Measurements from ENCODE around the gene USP22. TPM values are rescaled to one million over a fixed set of nuclear protein-coding genes. Genes with fewer than 3 reads are reported as not detected.

USP22 gene
- total and polyA plus RNA-seq, 2 of the 13 experiments (the other 11 are each of a cell fraction or from before 2014, with no cell fraction given) = 98.0 to 130 TPM

- TF ChIP-seq GZF1 (CRISPR knock-in tag; IDR thresholded peaks at IDR 0.05) (no peak), ZNF276 (CRISPR knock-in tag; IDR thresholded peaks at IDR 0.05; ENCODE audit: low read depth) (no peak), ZNF484 (CRISPR knock-in tag; IDR thresholded peaks at IDR 0.05; ENCODE audit: borderline replicate concordance, low read depth) (no peak), MED13 (CRISPR knock-in tag; IDR thresholded peaks at IDR 0.05) (no peak), PLSCR1 (CRISPR knock-in tag; IDR thresholded peaks at IDR 0.05; ENCODE audit: borderline replicate concordance) (no peak), SALL2 (CRISPR knock-in tag; IDR thresholded peaks at IDR 0.05) (no peak), KDM5A (IDR thresholded peaks at IDR 0.05; ENCODE audit: borderline replicate concordance, low read length) (no peak), MLLT10 (CRISPR knock-in tag; IDR thresholded peaks at IDR 0.05) (no peak), PAXIP1 (CRISPR knock-in tag; conservative IDR thresholded peaks at IDR 0.05) (no peak), RCOR2 (CRISPR knock-in tag; IDR thresholded peaks at IDR 0.05) (no peak), MIER2 (CRISPR knock-in tag; IDR thresholded peaks at IDR 0.05) (no peak), ZFP36L2 (CRISPR knock-in tag; IDR thresholded peaks at IDR 0.05) (no peak), ZNF383 (CRISPR knock-in tag; IDR thresholded peaks at IDR 0.05; ENCODE audit: borderline replicate concordance) (no peak)
Observed at GRCh38 chr17:20970329-20970728, 72.5 kb downstream of the USP22 start (continued).
